GM18519 (cell line): ENCODE results near the gene CCDC30.

Experiments
- ATAC-seq: cut with Tn5 transposase; IDR thresholded peaks from one replicate; pipeline ENCODE4 v1.9.1; 2021; ENCODE audit warnings: mild to moderate bottlenecking, moderate library complexity; ENCODE audit not compliant: unreplicated experiment, low FRiP score

The CCDC30 gene

DNA sequence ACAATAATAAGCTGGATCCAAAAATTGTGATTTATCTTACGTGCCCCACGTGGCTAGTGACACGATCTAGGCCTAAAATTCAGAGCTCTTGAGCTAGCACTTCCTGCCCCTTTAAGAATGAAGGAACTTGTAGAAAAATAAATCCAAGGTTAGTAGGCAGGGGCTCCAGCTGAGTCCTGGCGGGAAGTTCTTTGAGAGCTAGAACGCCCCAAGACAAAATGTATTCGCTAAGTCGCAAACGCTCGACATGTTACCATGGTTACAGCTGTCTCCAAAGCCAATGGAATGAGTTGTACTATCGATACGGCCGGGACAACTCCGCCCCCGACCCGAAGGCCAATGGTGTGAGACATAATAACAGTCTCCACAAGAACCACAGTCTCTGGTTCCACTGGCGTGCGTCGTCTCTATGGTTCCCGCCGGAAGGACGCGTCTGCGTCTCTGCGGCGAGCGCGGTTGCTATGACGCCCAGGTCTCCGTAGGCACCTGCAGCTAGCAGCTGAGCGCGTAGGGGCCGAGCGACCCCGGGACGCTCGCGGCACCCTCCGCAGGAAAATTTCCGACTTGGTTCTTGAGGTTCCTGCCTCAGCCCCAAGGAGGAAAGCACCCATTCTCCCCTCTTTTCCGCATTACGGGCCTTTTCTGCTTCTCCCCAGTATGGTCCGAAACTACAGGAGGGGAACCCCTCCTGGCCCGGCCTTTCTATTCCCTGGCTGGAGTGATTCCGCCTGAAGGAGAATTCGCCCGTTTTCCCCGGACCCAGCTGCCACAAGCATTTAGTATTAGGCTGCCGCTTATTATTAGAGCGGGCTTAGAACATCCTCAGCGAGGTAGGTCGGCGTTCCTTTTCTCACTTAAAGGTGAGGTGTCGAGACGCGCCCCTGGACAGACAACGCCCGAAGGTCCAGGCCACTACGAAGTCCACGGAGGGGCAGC lies at the start of gene CCDC30:
TSS of gene CCDC30 (plus strand) at position 459 of the 936 bp plus-strand sequence. CDS start 17,266 bp downstream, outside the sequence.
- ATAC-seq, result peak; percentile 94

DNA sequence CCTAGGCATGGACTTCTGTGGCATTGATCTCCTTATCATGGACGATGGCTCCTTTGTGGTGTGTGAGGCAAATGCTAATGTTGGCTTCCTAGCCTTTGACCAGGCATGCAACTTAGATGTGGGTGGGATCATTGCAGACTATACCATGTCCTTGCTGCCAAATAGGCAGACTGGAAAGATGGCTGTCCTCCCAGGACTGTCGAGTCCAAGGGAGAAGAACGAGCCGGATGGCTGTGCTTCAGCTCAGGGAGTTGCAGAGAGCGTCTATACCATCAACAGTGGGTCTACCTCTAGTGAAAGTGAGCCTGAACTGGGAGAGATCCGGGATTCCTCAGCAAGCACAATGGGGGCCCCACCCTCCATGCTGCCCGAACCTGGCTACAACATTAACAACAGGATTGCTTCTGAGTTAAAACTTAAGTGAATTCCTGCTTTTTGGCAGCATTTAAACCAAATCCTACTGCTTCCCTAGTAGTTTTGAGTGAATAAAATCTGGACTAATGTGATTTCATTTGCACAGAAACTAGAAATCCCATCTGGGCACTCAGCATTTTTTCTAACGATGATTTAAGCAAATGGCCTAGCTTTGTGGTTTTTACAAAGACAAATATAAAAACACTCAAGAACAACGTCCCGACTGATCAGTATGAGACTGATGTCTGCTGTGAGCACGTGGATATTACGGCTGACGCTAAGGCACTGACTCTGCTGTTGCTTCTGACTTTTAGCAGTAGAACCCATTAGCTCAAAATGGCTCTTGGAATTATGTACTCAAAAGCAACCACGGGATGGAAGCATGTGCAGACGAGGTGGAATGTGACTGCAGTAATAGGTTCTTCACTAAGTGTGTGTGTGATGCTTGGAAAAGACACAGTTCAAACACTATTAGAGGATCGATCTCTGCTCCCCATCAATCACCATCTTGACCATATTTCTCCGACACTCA lies 48.3 kb upstream of the CCDC30 start:
- ATAC-seq, result no peak

DNA sequence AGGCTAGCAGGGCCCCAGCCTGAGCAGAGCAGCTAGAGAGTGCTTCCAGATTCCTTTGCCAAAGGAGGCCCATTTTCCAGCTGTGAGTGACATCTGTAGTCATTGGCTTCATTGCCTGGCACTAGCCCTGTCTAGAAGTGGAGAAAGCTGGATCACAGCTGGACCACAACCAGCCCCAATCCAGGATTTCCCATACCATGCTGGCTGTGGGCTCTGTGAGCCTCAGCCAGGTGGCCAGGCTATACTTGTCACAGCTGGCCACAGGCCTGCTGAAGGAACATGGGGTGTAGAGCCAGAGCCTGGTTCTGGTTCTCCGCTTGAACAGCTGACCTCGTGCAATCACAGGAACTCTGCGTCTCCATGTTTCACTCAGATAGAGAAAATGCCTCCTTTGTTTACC lies 45.9 kb upstream of the CCDC30 start:
- ATAC-seq, result no peak

DNA sequence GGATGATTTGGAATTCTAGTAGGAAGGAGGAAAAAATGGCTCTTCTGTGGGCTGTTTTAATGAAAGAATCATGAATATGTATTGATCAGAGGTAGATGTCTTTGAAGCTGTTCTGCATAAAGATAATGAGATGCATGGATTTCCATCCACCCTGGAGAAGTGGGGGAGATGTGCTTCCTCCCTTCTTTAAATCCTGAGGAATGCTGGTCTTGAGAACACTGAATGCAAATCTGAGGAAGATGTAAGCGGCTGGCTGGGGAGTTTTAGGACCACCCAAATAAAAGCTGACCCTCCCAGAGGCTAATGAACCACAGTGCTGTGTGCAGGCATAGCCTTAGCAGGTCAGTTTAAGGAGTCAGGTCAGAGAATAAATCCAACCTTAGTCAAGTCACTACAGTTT lies 44.6 kb upstream of the CCDC30 start:
- no peak for ATAC-seq

DNA sequence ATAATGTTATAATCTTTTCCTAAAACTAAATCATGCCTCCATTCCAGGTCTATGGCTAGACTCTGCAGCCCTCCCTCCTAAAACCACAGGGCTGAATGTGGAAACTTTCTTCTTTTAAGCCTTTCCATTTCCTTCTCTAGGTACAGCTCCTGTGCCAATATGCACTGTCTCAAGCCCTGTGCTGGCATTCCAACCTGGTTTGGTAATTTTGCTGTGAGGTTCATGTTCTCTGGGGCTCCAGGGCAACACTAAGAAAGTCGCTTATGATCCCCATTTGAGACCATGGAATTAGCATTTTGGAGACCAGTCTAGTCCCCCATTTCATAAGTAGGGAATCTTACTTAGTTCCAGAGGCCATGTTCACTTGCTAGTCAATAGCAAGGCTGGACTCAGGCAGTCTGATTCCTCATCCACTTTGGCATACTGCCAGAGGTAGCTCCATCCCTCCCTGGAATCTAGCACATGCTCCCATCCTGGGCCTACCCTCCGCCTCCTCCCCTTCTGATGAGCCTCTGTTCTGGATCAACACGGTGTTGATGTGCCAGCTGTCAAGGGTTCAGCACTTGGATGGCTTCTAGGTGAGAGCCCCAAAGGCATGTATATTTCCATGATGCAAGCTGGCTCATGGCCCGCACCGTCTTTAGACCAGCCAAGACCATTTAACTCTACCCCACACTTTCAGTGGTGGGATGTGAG lies 43.8 kb upstream of the CCDC30 start:
- no peak for ATAC-seq

DNA sequence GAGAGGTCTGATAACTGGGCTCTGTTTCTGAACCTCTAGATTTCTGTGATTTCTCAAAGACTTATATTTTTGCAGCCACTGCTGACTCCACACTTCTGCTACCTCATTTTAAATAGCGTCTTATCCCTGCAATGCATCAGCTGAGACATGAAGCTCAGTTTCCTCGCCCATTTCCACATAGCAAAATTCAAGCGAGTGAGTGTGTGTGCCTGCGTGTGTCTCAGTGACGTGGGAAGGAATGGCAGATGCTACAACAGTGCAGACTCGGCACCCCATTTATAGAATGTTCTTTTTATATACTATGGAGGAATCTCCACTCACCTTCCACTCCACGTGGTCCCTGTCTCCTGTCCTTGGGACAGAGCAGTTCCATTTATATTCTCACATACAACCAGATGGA lies 43.0 kb upstream of the CCDC30 start:
- ATAC-seq, result no peak

DNA sequence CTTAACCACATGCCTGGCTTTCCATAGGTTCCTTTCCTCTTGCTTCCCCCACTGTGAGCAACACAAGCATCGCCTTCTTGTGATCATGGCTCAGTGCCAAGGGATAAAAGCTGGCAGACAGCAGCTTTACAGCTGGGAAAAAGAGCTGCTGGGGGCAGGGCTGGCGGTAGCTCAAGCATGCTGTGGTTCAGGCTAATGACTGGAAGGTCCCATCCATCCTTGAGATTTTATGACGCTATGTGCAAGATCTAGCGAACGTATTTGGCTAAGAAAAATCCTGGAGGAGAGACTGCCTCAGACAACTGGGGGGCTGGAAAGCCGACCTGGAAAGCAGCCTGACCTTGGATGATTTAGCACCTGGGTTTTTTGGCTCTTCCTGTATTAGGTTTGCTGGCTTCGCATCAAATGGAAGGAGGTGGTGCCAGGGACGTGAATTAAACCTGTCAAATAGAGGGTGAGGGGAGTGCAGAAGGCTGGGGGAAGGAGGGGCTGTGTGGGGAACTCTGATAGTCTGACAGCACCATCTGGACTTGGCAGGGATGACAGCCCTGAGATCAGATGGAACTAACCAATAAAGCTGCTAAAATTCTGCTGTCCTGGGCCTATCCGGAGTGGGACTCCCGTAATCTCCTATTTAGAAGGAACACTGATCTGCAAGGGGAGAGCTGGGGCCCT lies 42.0 kb upstream of the CCDC30 start:
- no peak for ATAC-seq

DNA sequence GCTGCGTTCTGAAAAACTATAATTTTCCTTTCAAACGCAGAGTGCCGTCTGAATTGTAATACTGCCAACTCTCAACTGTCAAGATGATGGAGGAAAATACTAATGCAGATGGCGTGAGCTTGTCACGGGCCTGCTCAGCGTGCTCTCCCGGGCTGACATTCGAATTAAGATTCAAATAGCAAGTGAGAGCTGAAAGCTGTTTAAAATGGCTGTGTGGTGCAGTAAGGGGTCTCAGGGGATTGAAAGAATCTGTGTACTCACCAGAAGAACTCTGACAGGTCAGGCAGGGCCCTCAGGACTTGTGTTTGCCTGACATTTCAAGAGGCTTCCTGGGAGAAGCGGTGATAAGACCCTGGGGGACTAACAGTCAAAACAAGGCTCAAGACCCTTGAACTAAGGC lies 40.3 kb upstream of the CCDC30 start:
- no peak for ATAC-seq

DNA sequence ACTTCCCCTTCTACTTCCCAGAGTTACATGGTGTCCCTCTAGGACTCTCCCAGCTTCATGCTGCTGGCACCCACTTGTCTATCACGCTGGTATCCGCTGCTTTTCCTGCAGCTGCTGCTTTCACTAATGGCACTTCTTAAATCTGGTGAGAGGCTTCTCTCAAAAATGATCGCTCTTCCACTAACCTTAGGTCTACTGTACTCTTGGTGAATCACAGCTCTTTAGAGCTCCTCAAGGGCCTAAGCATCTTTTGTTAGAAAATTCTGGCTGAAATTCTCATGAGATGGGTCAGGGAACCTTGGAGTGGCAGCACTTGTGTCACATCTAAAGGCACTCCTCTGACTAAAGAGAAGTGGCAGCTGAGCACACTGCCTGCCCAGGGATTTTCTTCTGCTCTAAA lies 39.4 kb upstream of the CCDC30 start:
- no peak for ATAC-seq

DNA sequence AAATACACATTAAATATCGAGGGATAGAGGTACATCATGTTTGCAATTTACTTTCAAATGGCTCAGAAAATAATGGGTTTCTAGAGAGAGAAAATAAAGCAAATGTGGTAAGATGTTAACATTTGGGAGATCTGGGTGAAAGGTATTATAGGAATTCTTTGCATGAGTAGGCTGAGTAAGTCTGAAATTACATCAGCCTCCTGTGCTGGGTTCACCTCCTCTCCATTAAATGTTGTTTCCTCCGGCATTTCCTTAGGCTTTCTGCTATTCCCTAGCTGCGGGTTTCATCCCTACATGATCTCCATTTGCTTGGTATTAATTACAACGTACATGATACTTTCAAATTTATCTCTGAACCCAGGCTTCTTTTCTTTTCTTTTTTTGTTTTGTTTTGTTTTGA lies 38.9 kb upstream of the CCDC30 start:
- ATAC-seq, result no peak

DNA sequence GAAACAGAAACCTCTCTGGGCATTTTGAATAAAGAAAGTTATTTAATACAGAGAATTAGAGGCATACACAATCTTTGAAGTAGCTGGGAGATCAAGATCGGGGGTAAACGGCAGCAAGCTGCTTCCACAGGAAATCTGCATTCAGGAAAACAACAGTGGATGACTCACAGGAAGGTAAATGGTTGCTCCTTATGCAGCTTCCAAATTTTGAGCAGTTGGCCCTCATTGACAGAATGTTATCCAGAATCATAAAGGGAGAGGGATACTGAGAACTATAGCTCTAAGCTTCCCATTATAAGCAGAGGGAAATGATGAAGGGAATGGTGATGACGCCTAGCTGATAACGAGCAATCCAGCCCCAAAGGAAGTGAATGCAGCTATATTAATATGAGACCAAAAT lies 35.8 kb upstream of the CCDC30 start:
- ATAC-seq, result no peak

DNA sequence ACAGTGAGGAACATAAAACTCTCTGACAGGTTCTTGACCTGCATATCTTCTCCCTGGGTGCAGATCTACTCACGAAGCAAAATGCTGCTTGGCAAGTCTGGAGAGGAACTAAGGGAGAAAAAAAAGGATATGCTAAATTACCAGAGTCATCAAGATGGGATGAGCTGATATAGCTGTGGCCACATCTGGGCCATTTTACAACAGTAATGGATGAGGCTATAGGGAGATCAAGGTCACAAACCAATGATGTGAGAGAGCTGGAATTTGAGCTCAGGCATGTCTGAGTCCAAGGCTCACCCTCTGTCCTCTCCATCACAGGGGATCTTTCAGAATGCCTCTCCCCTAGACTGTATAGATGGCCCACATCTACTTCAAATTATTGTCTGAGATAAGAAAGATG lies 33.5 kb upstream of the CCDC30 start:
- no peak for ATAC-seq

DNA sequence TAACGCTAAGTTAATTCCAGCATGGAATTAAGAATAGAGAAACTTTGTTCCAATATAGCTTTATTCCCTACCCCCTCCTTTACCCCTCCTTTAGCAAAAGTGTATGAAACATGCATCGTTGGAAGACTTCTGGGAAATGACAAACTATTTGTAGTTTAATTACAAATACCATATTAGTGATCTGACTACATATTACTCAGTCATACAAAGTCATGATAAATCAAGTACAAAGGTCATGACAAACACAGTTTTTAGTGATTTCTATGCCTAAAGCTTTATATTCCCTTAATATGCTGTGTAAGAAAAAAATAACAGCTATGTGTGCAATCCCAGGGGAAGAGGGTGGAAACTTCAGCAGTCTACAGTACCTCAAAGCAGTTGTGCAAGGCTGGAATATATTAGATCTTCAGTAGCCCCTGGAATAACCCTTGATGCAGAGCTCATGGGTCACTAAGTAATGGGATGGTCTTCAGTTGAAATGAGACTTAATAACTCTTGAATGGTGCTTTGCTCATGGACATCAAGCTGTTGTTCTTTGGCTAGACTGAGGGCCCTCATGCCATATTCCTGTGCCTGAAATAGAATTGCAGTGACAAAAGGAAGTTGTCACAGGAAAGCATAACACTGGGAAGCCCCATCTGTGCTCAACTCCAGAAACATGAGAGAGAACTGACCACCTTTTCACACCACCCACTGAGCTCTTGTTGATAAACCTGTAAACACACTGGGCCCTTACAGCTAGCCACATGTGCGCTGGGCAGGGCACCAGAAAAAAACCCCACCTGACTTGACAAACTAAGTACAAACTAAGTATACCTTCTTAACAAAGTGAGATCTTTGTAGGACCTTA lies 32.6 kb upstream of the CCDC30 start:
- ATAC-seq, result no peak

DNA sequence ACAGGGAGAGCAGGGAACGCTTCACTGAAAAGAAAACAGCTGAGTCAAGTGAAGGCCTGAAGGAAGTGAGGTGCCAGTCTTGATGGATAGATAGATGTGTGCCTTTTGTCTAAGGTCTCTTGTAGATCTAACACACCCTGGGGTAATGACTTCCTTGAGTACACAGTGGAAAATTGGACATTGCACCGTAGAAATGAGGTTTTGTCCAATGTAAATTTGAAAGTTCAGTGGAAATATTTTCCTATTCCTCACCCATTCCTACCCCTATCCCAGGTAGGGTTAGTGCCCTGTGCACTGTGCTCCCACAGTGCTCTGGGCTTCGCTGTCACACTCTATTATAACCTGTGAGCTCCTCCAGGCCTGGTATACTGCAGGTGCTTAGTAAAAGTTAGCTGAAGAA lies 31.6 kb upstream of the CCDC30 start:
- no peak for ATAC-seq

DNA sequence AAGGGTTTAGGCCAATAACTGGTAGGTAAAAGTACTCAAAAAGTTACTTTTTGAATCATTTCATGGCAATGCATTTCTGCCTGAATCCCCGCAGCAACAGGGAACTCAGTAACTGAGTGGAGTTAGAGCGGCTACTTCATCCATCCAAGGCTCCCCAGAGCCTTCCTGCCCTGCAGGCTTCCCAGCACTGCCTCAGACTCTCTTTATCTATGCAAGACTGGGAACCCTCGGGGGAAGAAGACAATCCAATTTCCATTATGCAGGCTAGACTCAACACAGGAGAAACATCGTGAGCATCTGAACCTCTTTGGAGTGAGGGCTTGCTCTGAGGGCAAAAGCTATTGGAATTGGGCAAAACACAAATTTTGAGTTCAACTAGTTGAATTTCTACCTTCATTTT lies 30.4 kb upstream of the CCDC30 start:
- no peak for ATAC-seq

DNA sequence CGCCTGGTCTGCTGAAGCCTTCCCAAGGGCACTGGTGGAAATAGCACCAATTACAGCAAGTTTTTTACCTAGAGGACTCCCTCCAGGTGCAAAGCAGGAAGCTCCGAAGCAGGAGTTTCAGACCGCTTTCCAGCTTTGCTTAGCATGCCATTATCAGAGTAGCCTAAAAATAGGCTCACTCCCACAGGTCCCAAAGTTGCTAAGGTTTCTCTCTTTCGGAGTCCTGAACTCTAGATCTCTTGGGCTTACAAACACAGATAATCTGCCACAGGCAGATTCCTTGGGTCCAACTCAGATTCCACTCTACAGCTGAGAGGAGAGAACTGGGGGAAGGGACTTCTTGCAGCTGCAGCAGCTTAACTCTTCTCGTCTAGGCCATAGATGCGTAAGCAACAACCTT lies 29.7 kb upstream of the CCDC30 start:
- ATAC-seq, result no peak

DNA sequence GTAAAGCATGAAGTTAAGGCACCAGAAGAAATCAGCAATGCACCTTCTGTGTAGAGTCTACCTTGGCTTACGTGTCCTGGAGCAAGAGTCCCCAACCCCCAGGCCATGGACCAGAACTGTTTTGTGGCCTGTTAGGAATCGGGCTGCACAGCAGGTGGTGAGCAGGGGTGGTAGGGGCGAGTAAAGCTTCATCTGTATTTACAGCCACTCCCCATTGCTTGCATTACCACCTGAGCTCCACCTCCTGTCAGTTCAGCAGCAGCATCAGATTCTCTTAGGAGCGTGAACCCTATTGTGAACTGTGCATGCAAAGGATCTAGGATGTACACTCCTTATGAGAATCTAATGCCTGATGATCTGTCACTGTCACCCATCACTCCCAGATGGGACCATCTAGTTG lies 28.7 kb upstream of the CCDC30 start:
- ATAC-seq, result no peak

DNA sequence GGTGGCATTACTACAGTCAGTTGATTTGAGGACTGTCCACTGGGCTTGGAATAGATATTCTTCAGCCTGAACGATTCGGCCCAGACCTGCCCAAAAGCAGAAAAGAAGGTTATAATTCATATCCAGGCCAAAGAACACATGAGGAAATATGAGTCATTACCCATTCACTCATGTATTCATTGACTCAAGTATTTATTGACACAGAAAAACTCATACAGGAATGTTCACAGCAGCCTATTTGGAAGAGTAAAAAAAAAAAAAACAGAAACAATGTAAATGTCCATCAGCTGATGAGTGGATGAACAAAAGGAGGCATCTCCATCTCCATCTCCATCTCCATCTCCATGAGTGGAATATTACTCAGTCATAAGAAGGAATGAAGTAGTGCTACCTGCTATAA lies 23.1 kb upstream of the CCDC30 start:
- no peak for ATAC-seq

DNA sequence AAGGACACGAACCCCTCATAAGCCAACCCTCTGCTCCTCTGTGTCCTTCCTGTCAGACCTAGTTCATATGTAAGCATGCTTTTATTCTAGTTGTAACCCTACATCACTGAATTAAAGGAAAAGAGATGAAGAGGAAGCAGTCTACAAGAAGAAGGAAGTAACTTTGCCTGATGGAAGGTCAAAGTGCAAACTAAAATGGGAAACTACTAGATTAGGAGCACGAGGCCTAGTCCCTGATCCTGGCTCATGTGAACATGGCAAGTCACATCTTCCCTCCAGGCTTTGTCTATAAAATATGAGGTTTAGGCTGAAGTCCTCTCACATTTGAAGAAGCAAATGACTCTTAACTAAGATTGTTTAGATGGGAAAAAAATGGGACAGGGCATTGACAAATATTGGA lies 20.4 kb upstream of the CCDC30 start:
- no peak for ATAC-seq
